IMR-90 (cell line): ENCODE results near the gene SPEF2. TPM values are rescaled to one million over a fixed set of nuclear protein-coding genes. Genes with fewer than 3 reads are reported as not detected.

Source experiments
- ATAC-seq: fragments of 200-7000 bp; cut with Tn5 transposase; 2 replicates; pipeline ENCODE4 v1.9.1; 2020; ENCODE audit warnings: low read depth, mild to moderate bottlenecking, moderate library complexity
- BruUV-seq: library from RNA; stranded (reverse); fragments of 400-500 nt; replicated peaks from 2 replicates; lab custom pipeline; 2021; lab: Mats Ljungman, UMichigan
- CTCF ChIA-PET: fragments of 300-600 bp; formaldehyde crosslinking; extraction: SDS; loops from one replicate; lab custom pipeline; 2021; ENCODE audit warnings: antibody characterized with exemption; lab: Yijun Ruan, JAX
- POLR2A ChIA-PET: fragments of 300-600 bp; sonication (Branson Sonifier 250); formaldehyde crosslinking; loops from one replicate; lab custom pipeline; 2022; ENCODE audit warnings: antibody characterized with exemption; ENCODE audit not compliant: unreplicated experiment; lab: Charles Lee
- DNase-seq: peaks from one replicate; pipeline ENCODE4 v3.0.0; 2013
- H2AFZ ChIP-seq: replicated peaks from 2 replicates; pipeline ENCODE3; 2013; ENCODE audit warnings: low read length, mild to moderate bottlenecking; ENCODE audit not compliant: poor library complexity
- H2AK5ac ChIP-seq: 2 replicates; pipeline ENCODE4 v1.6.1; 2013; ENCODE audit warnings: low read depth, low read length, inconsistent platforms
- H2AK9ac ChIP-seq: replicated peaks from 2 replicates; pipeline ENCODE3; 2013; ENCODE audit warnings: mild to moderate bottlenecking, low read depth, low read length, moderate library complexity; ENCODE audit not compliant: poor library complexity
- H2BK120ac ChIP-seq: 2 replicates; pipeline ENCODE4 v1.6.1; 2013; ENCODE audit warnings: low read depth, low read length, inconsistent platforms
- H2BK15ac ChIP-seq: 3 replicates; pipeline ENCODE4 v1.6.1; 2013; ENCODE audit warnings: low read depth, low read length, inconsistent platforms
- H2BK20ac ChIP-seq: 2 replicates; pipeline ENCODE4 v1.6.1; 2013; ENCODE audit warnings: low read depth, mild to moderate bottlenecking, inconsistent platforms, low read length, moderate library complexity
- H2BK5ac ChIP-seq: 2 replicates; pipeline ENCODE4 v1.6.1; 2013; ENCODE audit warnings: mild to moderate bottlenecking, low read depth, low read length, inconsistent platforms; ENCODE audit not compliant: poor library complexity, severe bottlenecking
- H3K14ac ChIP-seq: replicated peaks from 2 replicates; pipeline ENCODE4 v1.6.1; 2013; ENCODE audit warnings: low read depth, low read length, inconsistent platforms
- H3K18ac ChIP-seq: 2 replicates; pipeline ENCODE4 v1.6.1; 2013; ENCODE audit warnings: low read depth, low read length, control low read depth
- H3K23ac ChIP-seq: 2 replicates; pipeline ENCODE4 v1.6.1; 2013; ENCODE audit warnings: low read depth, low read length, inconsistent platforms
- H3K27ac ChIP-seq: 2 replicates; pipeline ENCODE4 v1.5.1; 2013; ENCODE audit warnings: mild to moderate bottlenecking, control low read depth, low read length; ENCODE audit not compliant: insufficient read depth
- H3K27me3 ChIP-seq: 2 replicates; pipeline ENCODE4 v1.6.1; 2013; ENCODE audit warnings: low read length; ENCODE audit not compliant: control insufficient read depth, insufficient read depth
- H3K36me3 ChIP-seq: 2 replicates; pipeline ENCODE4 v1.6.1; 2013; ENCODE audit warnings: low read length, mixed read lengths; ENCODE audit not compliant: control insufficient read depth, insufficient read depth
- H3K4ac ChIP-seq: 2 replicates; pipeline ENCODE4 v1.6.1; 2013; ENCODE audit warnings: low read depth, low read length, inconsistent platforms
- H3K4me1 ChIP-seq: 2 replicates; pipeline ENCODE4 v1.6.1; 2013; ENCODE audit warnings: low read length, mixed read lengths; ENCODE audit not compliant: control insufficient read depth, insufficient read depth
- H3K4me2 ChIP-seq: 2 replicates; pipeline ENCODE4 v1.6.1; 2013; ENCODE audit warnings: low read depth, mild to moderate bottlenecking, control low read depth, low read length, moderate library complexity
- H3K4me3 ChIP-seq: 2 replicates; pipeline ENCODE4 v1.5.1; 2013; ENCODE audit warnings: low read depth, mild to moderate bottlenecking, control low read depth, low read length, moderate library complexity; ENCODE audit not compliant: insufficient read depth
- H3K56ac ChIP-seq: 2 replicates; pipeline ENCODE4 v1.6.1; 2013; ENCODE audit warnings: low read length, inconsistent platforms; ENCODE audit not compliant: insufficient read depth; ENCODE audit errors: extremely low read depth
- H3K79me1 ChIP-seq, 2 experiments: 2 replicates each; pipeline ENCODE4 v1.6.1; 2013; ENCODE audit warnings: low read length in 2 of 2, inconsistent platforms in 1 of 2, low read depth in 1 of 2
- H3K9ac ChIP-seq: 2 replicates; pipeline ENCODE4 v1.6.1; 2013; ENCODE audit warnings: low read depth, low read length, control low read depth
- H3K9me1 ChIP-seq: 2 replicates; pipeline ENCODE4 v1.6.1; 2013; ENCODE audit warnings: low read length, inconsistent platforms; ENCODE audit not compliant: insufficient read depth
- H3K9me3 ChIP-seq: 2 replicates; pipeline ENCODE4 v1.6.1; 2013; ENCODE audit warnings: low read length; ENCODE audit not compliant: control insufficient read depth, insufficient read depth
- H4K20me1 ChIP-seq: 2 replicates; pipeline ENCODE4 v1.6.1; 2013; ENCODE audit warnings: low read length, inconsistent platforms; ENCODE audit not compliant: insufficient read depth
- H4K5ac ChIP-seq: 2 replicates; pipeline ENCODE4 v1.6.1; 2013; ENCODE audit warnings: mild to moderate bottlenecking, low read depth, low read length, control low read depth
- H4K8ac ChIP-seq, 2 experiments: 2 replicates each; pipeline ENCODE4 v1.6.1; 2013; ENCODE audit warnings: low read depth in 2 of 2, low read length in 2 of 2, control low read depth in 1 of 2, inconsistent platforms in 1 of 2
- H4K91ac ChIP-seq: 2 replicates; pipeline ENCODE4 v1.6.1; 2013; ENCODE audit warnings: low read depth, low read length, inconsistent platforms; ENCODE audit not compliant: insufficient read depth
- BHLHE40 ChIP-seq: fragments of 150-350 bp; IDR thresholded peaks from 2 replicates; pipeline ENCODE4 v1.6.1; 2016; ENCODE audit warnings: mild to moderate bottlenecking, low read depth, low read length
- CEBPB ChIP-seq: IDR thresholded peaks from 2 replicates; pipeline ENCODE4 v1.6.1; 2012; ENCODE audit warnings: low read depth, low read length, improper control_type of control experiment
- CHD1 ChIP-seq: IDR thresholded peaks from 2 replicates; pipeline ENCODE4 v1.6.1; 2012; ENCODE audit warnings: low read depth, low read length, improper control_type of control experiment
- FOS ChIP-seq: fragments of 150-350 bp; IDR thresholded peaks from 2 replicates; pipeline ENCODE4 v1.6.1; 2016; ENCODE audit warnings: low read depth, low read length
- MAFK ChIP-seq: IDR thresholded peaks from 2 replicates; pipeline ENCODE4 v1.6.1; 2012; ENCODE audit warnings: low read depth, low read length, improper control_type of control experiment
- MAZ ChIP-seq: IDR thresholded peaks from 2 replicates; pipeline ENCODE4 v1.6.1; 2012; ENCODE audit warnings: low read depth, mild to moderate bottlenecking, low read length, improper control_type of control experiment, moderate library complexity, borderline replicate concordance
- MXI1 ChIP-seq: IDR thresholded peaks from 2 replicates; pipeline ENCODE4 v1.6.1; 2012; ENCODE audit warnings: low read depth, mild to moderate bottlenecking, low read length, moderate library complexity, borderline replicate concordance
- NFE2L2 ChIP-seq: fragments of 150-350 bp; IDR thresholded peaks from 2 replicates; pipeline ENCODE4 v1.6.1; 2016; ENCODE audit warnings: low read depth, mild to moderate bottlenecking, low read length
- POLR2A ChIP-seq: IDR thresholded peaks from 2 replicates; pipeline ENCODE4 v1.6.1; 2012; ENCODE audit warnings: mild to moderate bottlenecking, low read depth, low read length
- RAD21 ChIP-seq: IDR thresholded peaks from 2 replicates; pipeline ENCODE4 v1.6.1; 2012; ENCODE audit warnings: low read length, improper control_type of control experiment
- SMC3 ChIP-seq: fragments of 150-350 bp; IDR thresholded peaks from 2 replicates; pipeline ENCODE4 v1.6.1; 2016; ENCODE audit warnings: low read depth, mild to moderate bottlenecking, antibody characterized with exemption, low read length, moderate library complexity
- USF2 ChIP-seq: fragments of 150-350 bp; IDR thresholded peaks from 2 replicates; pipeline ENCODE4 v1.6.1; 2017; ENCODE audit warnings: mild to moderate bottlenecking, antibody characterized with exemption, low read length, low read depth
- WGBS, 2 experiments: methylation state at CpG; one replicate each; pipeline versions ENCODE4 v1.1.5 to v1.1.7; 2013; ENCODE audit warnings: missing lambda C conversion rate in 2 of 2; ENCODE audit not compliant: insufficient read length in 1 of 2; ENCODE audit errors: extremely low coverage in 2 of 2; 5-methylcytosine and 5-hydroxymethylcytosine counted together
- dilution Hi-C: fragments of 300-500 bp; cut with HindIII; formaldehyde crosslinking; loops from one replicate; pipeline ENCODE4 v1.14.3; 2018; ENCODE audit warnings: low sequenced_read_pairs; ENCODE audit not compliant: unreplicated experiment
- in situ Hi-C: fragments of 300-500 bp; cut with MboI; formaldehyde crosslinking; loops from 3 replicates; pipeline ENCODE4 v1.14.3; 2019; ENCODE audit warnings: low sequenced_read_pairs, inconsistent platforms, mixed read lengths
- intact Hi-C: fragments of 100-400 bp; cut with micrococcal nuclease; formaldehyde crosslinking; loops from 2 replicates; pipeline ENCODE4 v1.10.0; 2022
- polyA plus RNA-seq, 3 experiments: library from polyadenylated mRNA; depleted of rRNA; stranded (reverse); fragments of >200 nt; gene quantifications; 2 replicates each; pipeline ENCODE4 v1.2.3, GENCODE V29; 2012; ENCODE audit warnings: low replicate concordance in 1 of 3
- total RNA-seq: library from RNA; depleted of rRNA; stranded (reverse); fragments of >200 nt; gene quantifications from 2 replicates; pipeline ENCODE4 v1.2.3, GENCODE V29; 2012
- TF ChIP-seq, protein P1 (sequence below): conservative IDR thresholded peaks from 2 replicates; pipeline ENCODE4 v1.5.1; 2012; ENCODE audit warnings: mild to moderate bottlenecking, low read depth, low read length, improper control_type of control experiment
- TF ChIP-seq, protein P2 (sequence below): fragments of 150-350 bp; IDR thresholded peaks from 2 replicates; pipeline ENCODE4 v1.6.1; 2016; ENCODE audit warnings: low read depth, mild to moderate bottlenecking, low read length, moderate library complexity, borderline replicate concordance

Gene SPEF2
- total and polyA plus RNA-seq, 2 of the 4 experiments (the other 2 are of a cell fraction), result 1.7 to 2.3 TPM

- TF ChIP-seq CEBPB, result no peak
- no peak for TF ChIP-seq NFE2L2
- no peak for TF ChIP-seq POLR2A
- TF ChIP-seq CHD1, result no peak
- no peak for TF ChIP-seq MAZ
- TF ChIP-seq, protein P1, sequence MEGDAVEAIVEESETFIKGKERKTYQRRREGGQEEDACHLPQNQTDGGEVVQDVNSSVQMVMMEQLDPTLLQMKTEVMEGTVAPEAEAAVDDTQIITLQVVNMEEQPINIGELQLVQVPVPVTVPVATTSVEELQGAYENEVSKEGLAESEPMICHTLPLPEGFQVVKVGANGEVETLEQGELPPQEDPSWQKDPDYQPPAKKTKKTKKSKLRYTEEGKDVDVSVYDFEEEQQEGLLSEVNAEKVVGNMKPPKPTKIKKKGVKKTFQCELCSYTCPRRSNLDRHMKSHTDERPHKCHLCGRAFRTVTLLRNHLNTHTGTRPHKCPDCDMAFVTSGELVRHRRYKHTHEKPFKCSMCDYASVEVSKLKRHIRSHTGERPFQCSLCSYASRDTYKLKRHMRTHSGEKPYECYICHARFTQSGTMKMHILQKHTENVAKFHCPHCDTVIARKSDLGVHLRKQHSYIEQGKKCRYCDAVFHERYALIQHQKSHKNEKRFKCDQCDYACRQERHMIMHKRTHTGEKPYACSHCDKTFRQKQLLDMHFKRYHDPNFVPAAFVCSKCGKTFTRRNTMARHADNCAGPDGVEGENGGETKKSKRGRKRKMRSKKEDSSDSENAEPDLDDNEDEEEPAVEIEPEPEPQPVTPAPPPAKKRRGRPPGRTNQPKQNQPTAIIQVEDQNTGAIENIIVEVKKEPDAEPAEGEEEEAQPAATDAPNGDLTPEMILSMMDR, result no peak
- TF ChIP-seq USF2, result no peak
- TF ChIP-seq BHLHE40, result no peak
- no peak for TF ChIP-seq MAFK
- TF ChIP-seq MXI1, result no peak
- TF ChIP-seq RAD21, result no peak
- TF ChIP-seq FOS, result no peak
- no peak for TF ChIP-seq SMC3
- TF ChIP-seq, protein P2, sequence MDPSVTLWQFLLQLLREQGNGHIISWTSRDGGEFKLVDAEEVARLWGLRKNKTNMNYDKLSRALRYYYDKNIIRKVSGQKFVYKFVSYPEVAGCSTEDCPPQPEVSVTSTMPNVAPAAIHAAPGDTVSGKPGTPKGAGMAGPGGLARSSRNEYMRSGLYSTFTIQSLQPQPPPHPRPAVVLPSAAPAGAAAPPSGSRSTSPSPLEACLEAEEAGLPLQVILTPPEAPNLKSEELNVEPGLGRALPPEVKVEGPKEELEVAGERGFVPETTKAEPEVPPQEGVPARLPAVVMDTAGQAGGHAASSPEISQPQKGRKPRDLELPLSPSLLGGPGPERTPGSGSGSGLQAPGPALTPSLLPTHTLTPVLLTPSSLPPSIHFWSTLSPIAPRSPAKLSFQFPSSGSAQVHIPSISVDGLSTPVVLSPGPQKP, result no peak
- in situ Hi-C loops, result no loop called here
- H3K4me2 ChIP-seq, result peak overlapping the region; percentile 18; the same call in 1 of the 2 replicates
- no peak overlapping the region; the same call in 1 of the 2 replicates for H3K23ac ChIP-seq
- peak overlapping the region; percentile 69 for H2BK20ac ChIP-seq
- no peak overlapping the region for H2AK9ac ChIP-seq
- H4K20me1 ChIP-seq, result no peaks in the 10 kb centered on the region
- peaks cover 14% of the 10 kb centered on the region for H3K4me1 ChIP-seq
- H3K9me3 ChIP-seq, result no peaks in the 10 kb centered on the region
- no peak overlapping the region for H3K4me3 ChIP-seq
- DNase-seq (peak; percentile 16), ATAC-seq (no peak)
- H2BK120ac ChIP-seq, result peak overlapping the region; percentile 64
- CTCF ChIA-PET, result no interaction called here
- H3K9ac ChIP-seq, result no peak overlapping the region
- peaks cover 11% of the 10 kb centered on the region for H3K36me3 ChIP-seq
- H3K18ac ChIP-seq, result peak overlapping the region; percentile 73; the same call in 1 of the 2 replicates
- no peak overlapping the region for H2AFZ ChIP-seq
- H2BK15ac ChIP-seq, result peak overlapping the region; percentile 72; the same call in 2 of the 3 replicates
- H3K14ac ChIP-seq, result peak overlapping the region; percentile 11; the same call in 1 of the 2 replicates
- peak overlapping the region; percentile 70 for H4K91ac ChIP-seq
- no CpG with 5 or more reads among the region's 1 CpG for WGBS, 2 experiments
- peak overlapping the region; percentile 89; the same call in 1 of the 2 replicates for H4K5ac ChIP-seq
- H3K27ac ChIP-seq, result peak overlapping the region; percentile 66
- peak overlapping the region; percentile 87 for H2BK5ac ChIP-seq
- H3K9me1 ChIP-seq, result peaks cover 6% of the 10 kb centered on the region; the same call in 1 of the 2 replicates
- dilution Hi-C loops, result no loop called here
- H3K79me1 ChIP-seq, result peaks cover 11 to 30% of the 10 kb centered on the region in 2 experiments
- intact Hi-C loops, result no loop called here
- no peaks in the 10 kb centered on the region for H3K27me3 ChIP-seq
- H3K4ac ChIP-seq, result peak overlapping the region; percentile 38; the same call in 1 of the 2 replicates
- H2AK5ac ChIP-seq, result peak overlapping the region; percentile 79; the same call in 1 of the 2 replicates
- peak overlapping the region; percentile 41 to 42; a peak in 2 of 4 replicates for H4K8ac ChIP-seq
- no TSS peak for BruUV-seq
- POLR2A ChIA-PET, result no interaction called here
- no peak overlapping the region for H3K56ac ChIP-seq
These were observed 243.0 kb downstream of the SPEF2 start for GRCh38 chr5:35860686-35861085.
